H9 (cell line): Measurements from ENCODE around the gene SSTR3. TPM values are rescaled to one million over a fixed set of nuclear protein-coding genes. Genes with fewer than 3 reads are reported as not detected.

ENCODE experiments used
- DNase-seq: peaks from one replicate; pipeline ENCODE4 v3.0.0-alpha.2; 2017
- H2AFZ ChIP-seq: one replicate; pipeline ENCODE4 v1.6.1; 2013; ENCODE audit warnings: mild to moderate bottlenecking, low read length, control low read depth, moderate library complexity
- H2AK5ac ChIP-seq: 2 replicates; pipeline ENCODE4 v1.6.1; 2013; ENCODE audit warnings: low read length, control low read depth, mixed read lengths; ENCODE audit not compliant: insufficient read length
- H2BK120ac ChIP-seq: one replicate; pipeline ENCODE4 v1.6.1; 2013; ENCODE audit warnings: low read depth, mild to moderate bottlenecking, low read length, control low read depth, inconsistent platforms; ENCODE audit not compliant: poor library complexity, severe bottlenecking
- H2BK12ac ChIP-seq: 2 replicates; pipeline ENCODE4 v1.6.1; 2013; ENCODE audit warnings: low read length, control low read depth, mixed read lengths, low read depth; ENCODE audit not compliant: insufficient read length
- H2BK15ac ChIP-seq: 2 replicates; pipeline ENCODE4 v1.6.1; 2013; ENCODE audit warnings: low read depth, low read length, control low read depth
- H2BK20ac ChIP-seq: one replicate; pipeline ENCODE4 v1.6.1; 2013; ENCODE audit warnings: low read depth, mild to moderate bottlenecking, low read length, control low read depth, inconsistent platforms; ENCODE audit not compliant: poor library complexity, severe bottlenecking
- H2BK5ac ChIP-seq: 2 replicates; pipeline ENCODE4 v1.6.1; 2013; ENCODE audit warnings: low read length, control low read depth, mixed read lengths; ENCODE audit not compliant: insufficient read length
- H3K14ac ChIP-seq: 2 replicates; pipeline ENCODE4 v1.6.1; 2013; ENCODE audit warnings: low read length, control low read depth; ENCODE audit not compliant: insufficient read depth
- H3K18ac ChIP-seq: 2 replicates; pipeline ENCODE4 v1.6.1; 2013; ENCODE audit warnings: low read depth, mild to moderate bottlenecking, mixed read lengths, low read length, control low read depth; ENCODE audit not compliant: insufficient read length
- H3K23ac ChIP-seq: 2 replicates; pipeline ENCODE4 v1.6.1; 2013; ENCODE audit warnings: low read length, control low read depth, mixed read lengths, low read depth; ENCODE audit not compliant: insufficient read length
- H3K23me2 ChIP-seq: 2 replicates; pipeline ENCODE4 v1.6.1; 2013; ENCODE audit warnings: low read depth, mild to moderate bottlenecking, mixed read lengths, low read length, control low read depth; ENCODE audit not compliant: insufficient read length, poor library complexity, severe bottlenecking
- H3K27ac ChIP-seq: 2 replicates; pipeline ENCODE4 v1.5.1; 2013; ENCODE audit warnings: low read length, control low read depth, mixed read lengths, low read depth; ENCODE audit not compliant: insufficient read length
- H3K27me3 ChIP-seq: 2 replicates; pipeline ENCODE4 v1.6.1; 2013; ENCODE audit warnings: low read length, control low read depth, inconsistent platforms; ENCODE audit not compliant: insufficient read depth
- H3K4ac ChIP-seq: 2 replicates; pipeline ENCODE4 v1.6.1; 2013; ENCODE audit warnings: low read depth, mild to moderate bottlenecking, control low read depth, inconsistent platforms, low read length, moderate library complexity
- H3K4me1 ChIP-seq: 2 replicates; pipeline ENCODE4 v1.6.1; 2013; ENCODE audit warnings: low read length, control low read depth, inconsistent platforms; ENCODE audit not compliant: insufficient read depth
- H3K4me2 ChIP-seq: 2 replicates; pipeline ENCODE4 v1.6.1; 2013; ENCODE audit warnings: low read length, control low read depth, mixed read lengths; ENCODE audit not compliant: insufficient read length, insufficient read depth
- H3K56ac ChIP-seq: 2 replicates; pipeline ENCODE4 v1.6.1; 2013; ENCODE audit warnings: low read depth, mild to moderate bottlenecking, mixed read lengths, low read length, control low read depth; ENCODE audit not compliant: insufficient read length
- H3K79me1 ChIP-seq: 2 replicates; pipeline ENCODE4 v1.6.1; 2013; ENCODE audit warnings: low read depth, mild to moderate bottlenecking, moderate library complexity, low read length, control low read depth, inconsistent platforms; ENCODE audit not compliant: insufficient read depth, poor library complexity, severe bottlenecking
- H3K79me2 ChIP-seq: 2 replicates; pipeline ENCODE4 v1.6.1; 2013; ENCODE audit warnings: low read length, control low read depth, inconsistent platforms; ENCODE audit not compliant: insufficient read depth
- H3K9ac ChIP-seq: 2 replicates; pipeline ENCODE4 v1.6.1; 2013; ENCODE audit warnings: low read length, control low read depth, mixed read lengths; ENCODE audit not compliant: insufficient read length; ENCODE audit errors: extremely low read depth
- H3K9me3 ChIP-seq: one replicate; pipeline ENCODE4 v1.6.1; 2013; ENCODE audit warnings: low read depth, low read length, inconsistent platforms; ENCODE audit not compliant: control insufficient read depth
- H3T11ph ChIP-seq: one replicate; pipeline ENCODE4 v1.6.1; 2013; ENCODE audit warnings: mild to moderate bottlenecking, low read length, control low read depth, inconsistent platforms
- H4K20me1 ChIP-seq: one replicate; pipeline ENCODE4 v1.6.1; 2013; ENCODE audit not compliant: control insufficient read depth, insufficient read length, insufficient read depth
- H4K5ac ChIP-seq: 2 replicates; pipeline ENCODE4 v1.6.1; 2013; ENCODE audit warnings: low read depth, mild to moderate bottlenecking, mixed read lengths, low read length, control low read depth; ENCODE audit not compliant: insufficient read length
- H4K8ac ChIP-seq: replicated peaks from 2 replicates; pipeline ENCODE4 v1.6.1; 2013; ENCODE audit warnings: low read length, control low read depth, mixed read lengths, low read depth; ENCODE audit not compliant: insufficient read length
- H4K91ac ChIP-seq: 2 replicates; pipeline ENCODE4 v1.6.1; 2013; ENCODE audit warnings: low read depth, mild to moderate bottlenecking, moderate library complexity, mixed read lengths, low read length, control low read depth; ENCODE audit not compliant: insufficient read length
- H3K27ac Mint-ChIP-seq, 3 experiments: 2 replicates in 2 of 3; 3 replicates in 1 of 3; pipeline ENCODE4 v1.8.0; 2020 to 2021; ENCODE audit warnings: mixed read lengths in 3 of 3, mild to moderate bottlenecking in 1 of 3, moderate library complexity in 1 of 3
- H3K27me3 Mint-ChIP-seq: 2 replicates; pipeline ENCODE4 v1.8.0; 2021; ENCODE audit warnings: low read depth, mild to moderate bottlenecking, moderate library complexity, mixed read lengths
- H3K36me3 Mint-ChIP-seq, 3 experiments: 2 replicates in 2 of 3; 3 replicates in 1 of 3; pipeline ENCODE4 v1.8.0; 2020 to 2021; ENCODE audit warnings: low read depth in 3 of 3, mixed read lengths in 3 of 3; ENCODE audit not compliant: insufficient read depth in 1 of 3
- H3K4me1 Mint-ChIP-seq, 2 experiments: 2 replicates each; pipeline ENCODE4 v1.8.0; 2020; ENCODE audit warnings: mixed read lengths in 2 of 2
- H3K4me3 Mint-ChIP-seq, 2 experiments: 2 replicates in 1 of 2; 3 replicates in 1 of 2; pipeline ENCODE4 v1.8.0; 2020 to 2021; ENCODE audit warnings: mild to moderate bottlenecking in 2 of 2, mixed read lengths in 2 of 2, moderate library complexity in 1 of 2
- H3K9me3 Mint-ChIP-seq, 2 experiments: 2 replicates in 1 of 2; 3 replicates in 1 of 2; pipeline ENCODE4 v1.8.0; 2020; ENCODE audit warnings: mild to moderate bottlenecking in 2 of 2, mixed read lengths in 2 of 2, moderate library complexity in 1 of 2
- CTCF ChIP-seq: fragments of 200-600 bp; sonication (generic); conservative IDR thresholded peaks from 3 replicates; pipeline ENCODE4 v1.8.0; 2021; ENCODE audit warnings: antibody characterized with exemption, mild to moderate bottlenecking
- WGBS: extraction: QIAGEN DNeasy Blood & Tissue Kit; methylation state at CpG from one replicate; pipeline ENCODE4 v1.1.7; 2013; ENCODE audit warnings: missing lambda C conversion rate, low lambda C conversion rate, mixed read lengths; ENCODE audit not compliant: insufficient read length; ENCODE audit errors: extremely low coverage; 5-methylcytosine and 5-hydroxymethylcytosine counted together
- total RNA-seq: library from RNA; stranded (reverse); gene quantifications from 2 replicates; pipeline ENCODE4 v1.2.1, GENCODE V29; 2021

SSTR3 gene
- total RNA-seq, 1 experiment from 2014 or later = 0.68 TPM

GRCh38 chr22:37172266-37173245 is 39.7 kb downstream of the SSTR3 start:
- Mint-ChIP-seq H3K27me3 (peaks cover 53% of the 10 kb centered on the region), H3K4me1 (peaks cover 29 to 43% of the 10 kb centered on the region in 2 experiments), H3K9me3 (no peaks in the 10 kb centered on the region; a peak in 2 of 5 replicates), H3K36me3 (no peaks in the 10 kb centered on the region), H3K27ac (no peak overlapping the region; a peak in 1 of 7 replicates), H3K4me3 (peak overlapping the region in 1 of 2 experiments; percentile 19; a peak in 1 of 5 replicates)
- H2AK5ac ChIP-seq = no peak overlapping the region
- no peak overlapping the region for H2BK5ac ChIP-seq
- WGBS = no CpG with 5 or more reads among the region's 14 CpGs
- H2AFZ ChIP-seq = no peak overlapping the region
- H2BK120ac ChIP-seq = no peak overlapping the region
- no peak overlapping the region for H2BK20ac ChIP-seq
- H4K8ac ChIP-seq = no peak overlapping the region
- no peak overlapping the region for H3K27ac ChIP-seq
- no peak overlapping the region for H3K4ac ChIP-seq
- H3K18ac ChIP-seq = no peak overlapping the region
- H3K9me3 ChIP-seq = no peaks in the 10 kb centered on the region
- no peaks in the 10 kb centered on the region for H3K23me2 ChIP-seq
- no peaks in the 10 kb centered on the region for H3K4me1 ChIP-seq
- H2BK12ac ChIP-seq = no peak overlapping the region
- no peak overlapping the region for H3K56ac ChIP-seq
- no peak overlapping the region; the same call in 1 of the 2 replicates for H3K14ac ChIP-seq
- H3K79me1 ChIP-seq = no peaks in the 10 kb centered on the region
- no peak overlapping the region for H3K4me2 ChIP-seq
- no peaks in the 10 kb centered on the region for H3K79me2 ChIP-seq
- H4K91ac ChIP-seq = no peak overlapping the region
- no peak for TF ChIP-seq CTCF
- H4K5ac ChIP-seq = no peak overlapping the region
- H3K9ac ChIP-seq = no peak overlapping the region
- no peak for DNase-seq
- H2BK15ac ChIP-seq = no peak overlapping the region
- no peaks in the 10 kb centered on the region for H3K27me3 ChIP-seq
- H3T11ph ChIP-seq = no peak overlapping the region
- no peaks in the 10 kb centered on the region for H4K20me1 ChIP-seq
- no peak overlapping the region for H3K23ac ChIP-seq
